Measurements from ENCODE around the gene FRMPD2.
"Not testable (repeated sequence)": the region's sequence is repeated elsewhere in the genome, so short reads cannot be mapped to it uniquely, and the experiment has no call there.

FRMPD2 gene

DNA sequence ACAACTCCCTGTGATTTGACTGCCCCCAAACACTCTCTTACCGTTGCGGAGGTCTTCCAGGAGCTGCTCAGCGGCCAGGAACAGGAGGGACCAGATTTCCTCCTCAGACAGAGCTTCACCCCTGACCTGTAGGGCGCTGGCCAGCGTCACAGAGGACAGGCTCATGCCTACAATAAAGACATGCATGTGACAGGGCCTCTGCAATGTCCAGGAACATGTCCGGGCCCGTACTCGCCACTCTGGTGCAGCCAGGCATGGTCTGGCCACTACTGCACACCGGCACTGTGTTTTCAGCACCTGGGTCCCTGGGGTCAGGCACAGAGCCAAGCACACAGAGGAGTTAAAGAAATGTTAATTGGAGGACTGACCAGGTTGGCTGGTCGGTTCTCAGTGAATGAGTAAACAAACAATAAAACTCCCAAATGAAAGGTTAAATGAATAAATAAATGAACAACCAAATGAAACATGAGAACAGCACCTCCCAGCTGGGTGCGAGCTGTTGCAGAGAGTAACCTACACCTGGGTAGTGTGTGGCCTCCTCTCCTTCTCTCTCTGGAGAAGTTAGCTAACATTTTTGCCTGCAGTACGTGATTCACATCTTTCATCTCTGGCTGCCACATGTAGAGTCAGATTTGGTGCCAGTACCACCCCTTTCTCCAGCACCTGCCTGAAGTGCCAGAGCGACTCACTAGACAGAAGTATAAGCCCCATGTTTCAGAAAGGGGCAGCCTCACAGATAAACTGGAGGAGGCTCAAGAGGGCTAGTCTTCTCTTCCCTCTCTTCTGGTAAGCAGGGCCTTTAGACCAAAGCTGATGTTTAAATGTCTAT, 22.8 kb downstream of the FRMPD2 start:
- no peak for DNase-seq

DNA sequence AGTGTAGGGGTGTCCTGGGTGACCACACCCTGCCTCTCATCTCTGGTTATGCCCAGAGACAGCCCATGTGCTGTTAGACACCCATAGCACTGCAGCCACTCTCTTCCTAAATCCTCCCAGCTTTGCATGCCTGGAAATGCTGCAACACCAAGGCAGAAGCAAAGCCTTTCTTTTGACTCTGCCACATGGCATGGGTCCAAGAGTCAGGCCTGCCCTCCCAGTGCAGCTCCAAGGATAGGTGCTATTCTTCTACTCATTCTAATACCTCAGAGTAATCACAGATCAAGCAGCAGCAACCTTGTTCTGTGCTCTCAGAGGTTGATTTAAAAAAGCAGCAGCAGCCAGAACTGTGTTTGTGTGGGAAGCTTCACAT, 23.4 kb downstream of the FRMPD2 start:
- no peak for DNase-seq

DNA sequence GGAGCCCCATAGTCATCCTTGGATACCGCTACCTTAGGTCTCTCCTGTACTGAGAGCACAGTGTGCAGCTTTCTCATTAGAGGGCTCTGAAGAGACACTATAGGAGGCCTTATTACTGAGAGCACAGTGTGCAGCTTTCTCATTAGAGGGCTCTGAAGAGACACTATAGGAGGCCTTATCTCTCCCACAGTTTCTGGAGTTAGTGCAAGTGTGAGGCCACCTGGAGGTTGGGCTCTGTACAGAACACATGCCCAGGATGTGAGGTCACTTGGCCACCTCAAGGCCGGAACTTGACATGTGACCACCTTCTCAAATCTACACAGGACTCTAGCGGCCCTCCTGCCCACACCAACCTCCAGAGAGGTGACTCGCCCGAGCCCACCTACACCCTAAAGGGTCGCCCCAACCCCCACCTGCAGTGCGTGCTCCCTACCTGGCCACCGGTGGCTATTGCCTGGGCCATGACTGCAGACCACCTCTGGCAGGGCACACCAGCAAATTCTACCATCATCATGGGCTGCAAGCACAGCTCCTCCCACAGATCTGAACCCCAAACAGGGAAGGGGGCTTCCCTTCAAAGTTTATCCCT, 24.6 kb downstream of the FRMPD2 start:
- no peak for DNase-seq

DNA sequence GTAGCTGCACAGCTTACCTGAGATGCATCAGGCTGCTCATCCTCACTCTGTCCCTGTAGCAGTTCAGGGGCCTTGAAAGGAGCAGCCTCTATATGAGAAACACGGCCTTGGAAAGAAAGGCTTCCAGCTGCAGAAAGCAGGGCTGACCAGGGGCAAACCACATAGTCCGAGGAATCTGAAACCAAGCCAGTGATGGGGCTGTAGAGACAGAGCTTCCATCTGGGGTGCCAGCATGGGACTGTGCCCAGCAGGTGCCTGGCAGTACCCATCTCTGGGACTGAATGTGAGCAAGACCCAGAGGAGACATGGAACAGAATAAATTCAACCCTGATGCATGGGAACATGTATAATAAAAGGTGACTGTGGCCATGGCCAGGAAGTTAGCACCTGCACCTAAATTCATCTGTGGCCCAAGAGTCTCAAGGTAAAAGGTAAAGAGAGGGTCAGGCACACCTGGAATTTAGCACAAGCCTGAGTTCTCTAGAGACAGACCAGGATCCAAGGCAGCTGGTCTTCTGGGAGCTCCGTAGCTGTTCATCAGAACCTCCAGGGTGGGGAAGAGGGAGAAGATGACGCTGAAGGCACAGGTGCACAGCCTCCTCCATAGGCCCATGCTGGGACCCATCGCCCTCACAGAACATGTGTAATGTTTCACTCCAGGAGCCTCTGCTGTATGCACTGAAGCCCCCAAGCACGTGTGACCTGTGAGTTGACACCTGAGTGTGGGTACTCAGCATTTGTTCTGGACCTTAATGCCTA, 25.3 kb downstream of the FRMPD2 start:
- DNase-seq = no peak

DNA sequence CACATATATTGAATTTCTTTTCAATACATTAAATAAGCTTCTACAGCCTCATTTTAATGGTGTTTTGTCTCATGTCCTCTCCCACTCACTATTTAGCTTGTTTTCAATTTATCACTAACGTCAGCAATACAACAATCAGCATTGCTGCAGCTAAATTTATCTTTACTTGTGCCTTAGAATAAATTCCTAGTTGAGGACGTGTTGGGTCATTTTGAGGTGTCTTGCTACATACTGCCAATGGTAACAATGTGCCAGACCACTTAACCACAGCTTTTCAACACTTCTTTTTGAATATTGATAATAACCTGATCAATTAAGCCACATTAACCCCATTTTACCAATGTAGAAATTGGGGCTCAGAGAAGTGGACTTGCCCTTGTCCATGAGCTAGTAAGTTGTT, 26.0 kb downstream of the FRMPD2 start:
- DNase-seq = no peak

DNA sequence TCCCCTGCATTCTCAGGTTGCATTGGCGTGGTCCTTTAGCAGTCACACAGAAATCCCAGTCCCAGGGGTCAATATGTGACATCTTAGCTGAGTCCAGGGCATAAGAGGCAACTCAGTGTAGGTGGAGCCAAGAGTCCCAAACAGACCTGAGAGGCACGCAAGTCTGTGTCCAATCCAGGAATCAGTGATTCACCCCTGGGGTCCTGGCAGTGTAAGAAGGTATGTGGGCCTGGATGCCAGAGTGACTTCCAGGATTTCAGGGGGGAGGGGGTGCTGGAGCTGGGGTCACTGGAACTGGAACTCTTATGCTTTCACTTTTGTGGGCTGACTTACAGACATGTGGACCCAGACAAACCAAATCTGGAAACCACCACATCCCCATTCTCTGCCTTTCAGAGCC, 26.8 kb downstream of the FRMPD2 start:
- DNase-seq = peak; percentile 81

DNA sequence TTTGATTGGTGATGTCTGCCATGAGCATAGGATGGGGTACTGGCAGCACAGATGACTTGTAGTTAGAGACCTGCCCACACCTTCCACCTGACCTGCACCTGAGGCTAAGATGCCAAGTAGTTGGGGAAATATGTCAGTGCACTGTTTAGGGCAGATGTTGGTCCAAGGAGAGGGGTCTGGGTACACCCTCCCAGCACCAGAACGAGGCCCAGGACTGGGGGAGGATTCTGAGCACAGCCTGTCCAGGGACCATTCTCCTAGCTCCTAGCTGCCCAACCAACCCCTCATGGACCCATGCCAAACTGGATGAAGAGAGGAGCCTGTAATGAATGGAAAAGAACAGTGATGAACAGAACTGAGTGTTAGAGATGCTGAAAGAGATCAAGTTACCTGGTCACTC, 28.0 kb downstream of the FRMPD2 start:
- no peak for DNase-seq

DNA sequence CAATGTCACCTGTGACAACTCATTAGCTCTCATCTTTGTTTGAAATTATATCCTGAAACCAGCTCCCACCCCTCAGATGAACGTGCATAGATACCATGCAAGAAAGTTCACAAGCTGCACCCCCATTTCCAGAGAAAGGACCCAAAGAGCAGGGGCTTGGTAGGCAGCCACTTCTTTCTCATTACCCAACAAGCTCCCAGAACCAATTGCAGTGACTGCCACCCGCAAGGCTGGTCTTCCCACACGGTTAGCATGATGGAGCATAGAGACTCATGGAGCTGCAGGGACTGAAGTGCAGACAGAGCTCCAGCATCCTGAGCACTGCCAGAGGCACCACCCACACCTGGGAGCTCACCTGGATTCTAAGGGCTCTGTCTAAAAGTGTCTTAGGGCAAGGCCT, 28.5 kb downstream of the FRMPD2 start:
- DNase-seq = no peak

- DNase-seq = not testable (repeated sequence)
Measured at GRCh38 chr10:48243921-48244320, 30.6 kb downstream of the FRMPD2 start.

DNA sequence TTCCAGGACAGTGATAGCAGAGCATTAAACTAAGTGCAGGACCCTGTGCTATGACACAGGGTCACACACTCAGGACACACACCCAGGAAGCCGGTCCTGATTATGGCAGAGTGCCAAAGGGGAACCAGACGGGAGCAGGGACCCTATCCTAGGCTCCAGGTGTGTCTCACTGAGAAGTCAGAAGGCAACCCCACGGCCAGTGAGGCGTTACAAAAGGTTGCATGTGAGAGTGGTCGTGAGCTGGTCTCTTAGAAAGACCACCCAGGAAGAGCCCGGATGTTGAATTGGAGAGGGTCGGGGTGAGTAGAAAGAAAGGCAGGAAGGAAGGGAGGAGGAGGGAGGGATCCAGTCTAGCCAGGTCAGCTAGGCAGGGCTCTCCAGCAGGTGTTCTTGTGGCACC, 31.0 kb downstream of the FRMPD2 start:
- DNase-seq = no peak

GRCh38 chr10:48242171-48242904, 32.2 kb downstream of the FRMPD2 start:
- no peak for DNase-seq

DNA sequence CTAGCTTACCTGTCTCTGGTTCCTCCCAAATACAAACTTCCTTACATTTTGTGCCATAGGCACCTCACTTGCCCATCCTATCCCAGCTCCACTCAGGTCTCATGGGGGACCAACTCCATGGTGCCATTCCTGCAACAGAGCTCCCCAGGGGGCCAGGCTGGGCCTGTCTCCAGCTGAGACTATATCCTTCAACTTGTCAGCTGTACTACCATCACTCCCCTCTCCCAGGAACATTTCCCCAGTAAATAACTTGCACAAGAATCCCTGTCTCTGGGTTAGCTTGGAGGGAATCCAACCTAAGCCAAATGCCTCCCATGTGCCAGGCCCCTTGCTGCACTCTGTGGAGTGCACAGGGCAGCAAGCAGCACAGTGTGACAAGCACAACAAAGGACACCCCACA, 33.2 kb downstream of the FRMPD2 start:
- no peak for DNase-seq

GRCh38 chr10:48240196-48240595, 34.3 kb downstream of the FRMPD2 start:
- no peak for DNase-seq

DNA sequence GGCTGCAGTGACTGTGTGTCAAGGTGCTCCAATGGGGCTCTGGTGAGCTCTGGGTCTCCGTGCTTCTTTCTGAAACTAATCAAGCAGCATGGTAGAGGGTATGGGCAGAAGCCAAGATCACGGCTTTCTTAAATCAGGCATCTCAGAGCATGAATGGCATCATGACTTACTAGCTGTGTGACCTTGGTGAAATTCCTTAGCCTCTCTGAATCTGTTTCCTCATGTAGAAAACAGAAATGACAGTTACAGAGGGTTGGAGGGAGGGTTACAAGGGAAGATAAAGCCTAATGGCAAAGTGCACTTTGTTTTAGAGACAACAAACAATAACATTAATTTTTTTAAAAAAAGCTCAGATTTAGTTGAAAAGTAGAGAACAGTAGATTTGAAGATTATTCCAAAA, 34.9 kb downstream of the FRMPD2 start:
- no peak for DNase-seq

DNA sequence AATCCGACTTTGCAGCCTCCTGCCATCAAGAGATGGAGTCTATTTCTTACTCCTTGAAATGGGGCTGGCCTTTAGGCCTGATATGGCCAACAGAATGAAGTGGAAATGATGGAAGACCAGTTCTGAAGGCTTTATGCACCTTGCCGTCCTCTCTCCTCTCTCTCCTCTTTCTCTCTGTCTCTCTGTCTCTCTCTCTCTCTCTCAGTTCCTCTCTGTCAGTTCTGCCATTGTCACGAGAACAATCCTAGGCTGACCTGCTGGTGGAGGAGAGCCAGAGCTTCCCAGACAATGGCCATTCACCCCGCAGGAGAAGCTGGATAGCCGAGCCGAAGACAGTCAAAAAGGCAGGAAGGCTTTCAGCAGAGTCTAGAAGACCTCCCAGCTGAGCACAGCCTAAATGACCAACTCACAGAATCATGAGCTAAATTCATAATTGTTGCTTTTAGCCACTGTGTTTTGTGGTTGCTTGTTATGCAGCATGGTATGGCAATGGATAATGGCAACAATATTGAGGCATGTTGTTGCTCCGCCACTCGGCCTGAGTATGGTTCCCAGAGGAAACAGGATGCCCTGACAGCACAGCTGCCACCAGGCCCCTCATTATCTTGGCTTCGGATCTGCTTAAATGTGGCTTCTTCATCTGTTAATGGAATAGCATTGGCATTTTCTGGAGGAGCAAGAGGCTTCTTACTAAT, 35.5 kb downstream of the FRMPD2 start:
- DNase-seq = no peak

DNA sequence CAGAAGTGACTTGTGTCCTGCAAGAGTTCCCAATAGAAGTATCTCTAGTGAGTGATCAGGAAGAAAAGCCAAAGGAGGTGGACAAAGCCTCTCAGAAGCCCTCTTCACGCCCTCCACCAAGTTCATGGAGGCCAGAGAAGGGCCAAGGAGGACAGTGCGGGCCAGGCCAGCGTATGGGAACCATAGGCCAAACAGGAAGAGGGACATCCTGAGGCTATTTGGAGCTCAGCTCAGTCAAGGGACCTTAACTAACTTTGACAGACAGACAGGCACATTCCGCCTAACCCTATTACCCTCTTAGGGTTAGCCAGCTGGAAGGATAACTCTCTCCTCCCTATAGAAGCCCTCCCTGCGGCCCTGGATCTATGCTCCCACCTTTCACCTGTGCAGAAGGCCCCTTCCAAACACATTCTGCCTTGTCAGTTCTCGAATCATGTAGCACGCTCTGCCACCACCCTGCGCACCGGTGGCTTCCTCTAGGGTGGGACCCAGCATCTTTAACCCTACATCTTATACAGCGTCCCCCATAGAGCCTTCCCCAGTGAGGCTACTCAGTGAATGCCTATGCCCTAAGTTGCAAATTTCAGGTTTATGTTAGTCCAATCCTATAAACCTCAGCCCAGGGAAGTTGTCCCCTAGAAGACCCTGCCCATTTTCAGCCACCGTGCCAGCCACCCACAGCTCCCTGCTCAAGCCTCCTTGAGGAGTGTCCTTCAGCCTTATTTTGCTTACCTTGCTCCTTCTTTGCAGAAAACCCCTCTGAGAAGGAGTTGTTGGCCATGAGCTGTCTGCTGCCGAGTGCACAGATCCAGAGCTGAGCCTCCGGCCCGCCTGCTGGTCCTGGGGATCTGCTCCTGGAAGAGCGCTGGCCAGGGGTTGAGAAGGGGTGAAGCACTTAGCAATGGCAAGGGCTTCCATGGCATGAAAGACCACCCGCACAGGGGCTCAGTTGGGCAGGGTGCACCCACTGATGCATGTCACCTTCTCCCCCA, 36.9 kb downstream of the FRMPD2 start:
- no peak for DNase-seq

- DNase-seq = no peak
Measured at GRCh38 chr10:48236199-48236621, 38.3 kb downstream of the FRMPD2 start.

DNA sequence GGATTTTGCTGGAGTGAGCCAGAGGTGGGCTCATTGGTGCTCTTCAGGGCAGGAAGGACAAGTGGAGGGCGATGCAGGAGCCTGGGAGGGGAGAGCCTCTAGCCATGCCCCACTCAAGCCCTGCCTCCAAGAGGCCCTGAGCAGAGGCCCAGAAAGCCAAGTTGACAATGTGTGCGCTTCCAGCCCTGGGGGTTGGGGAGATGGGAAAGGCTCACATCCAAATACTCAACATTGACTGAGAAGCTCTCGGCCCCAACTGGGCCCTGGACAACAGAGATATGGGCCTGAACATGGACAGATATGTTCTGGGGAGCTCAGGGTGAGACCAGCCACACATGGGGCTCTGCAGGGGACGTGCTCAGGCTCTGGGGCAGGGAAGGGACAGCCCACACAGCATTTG, 39.0 kb downstream of the FRMPD2 start:
- no peak for DNase-seq

GRCh38 chr10:48234787-48235186, 39.7 kb downstream of the FRMPD2 start:
- no peak for DNase-seq

DNA sequence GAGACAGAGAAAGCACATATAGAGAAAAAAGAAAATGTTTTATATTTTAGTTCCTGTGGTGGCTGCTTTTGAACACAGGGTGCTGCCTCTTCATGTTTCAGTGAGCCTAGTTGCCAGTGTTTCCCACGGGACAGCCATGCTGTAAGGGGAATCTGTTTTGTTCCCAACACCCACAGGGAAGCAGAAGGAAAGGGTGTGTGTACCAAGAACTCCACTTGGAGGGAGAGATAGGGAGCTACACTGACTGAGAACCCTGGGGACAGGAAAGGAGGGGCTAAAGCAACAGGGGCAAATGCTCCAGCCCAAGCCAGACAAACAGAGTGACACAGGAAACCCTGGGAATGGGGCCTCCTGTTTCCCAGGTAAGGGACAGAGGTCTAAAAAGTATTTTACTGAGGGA, 40.2 kb downstream of the FRMPD2 start:
- DNase-seq = no peak

DNA sequence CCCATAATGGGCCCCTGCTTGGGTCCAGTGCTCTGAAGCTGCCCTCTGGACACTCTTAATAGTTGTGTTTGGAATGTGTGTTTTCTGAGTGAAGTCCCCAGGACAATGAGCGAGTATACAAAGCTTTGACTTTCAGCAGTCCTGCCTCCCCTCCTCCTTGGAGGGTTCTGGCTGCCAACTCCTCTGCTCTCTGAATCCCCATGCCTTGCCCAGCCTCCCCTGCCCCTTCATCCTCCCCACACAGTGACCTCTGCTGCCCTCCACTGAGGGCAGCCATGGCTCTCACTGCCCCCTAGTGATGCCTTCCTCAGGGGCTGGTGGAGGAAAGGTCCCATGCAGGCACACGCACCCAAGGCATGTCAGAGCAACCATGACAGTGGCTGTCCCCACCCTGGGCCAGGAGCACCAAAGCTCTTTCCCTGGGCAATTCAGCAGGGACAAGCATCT, 40.9 kb downstream of the FRMPD2 start:
- DNase-seq = no peak

All from fibroblast of skin of back (primary cell).